22Rv1 (cell line): ENCODE results near the gene BROX.

Source experiments
- ZFX ChIP-seq: fragments of 450-650 bp; IDR thresholded peaks from 2 replicates; pipeline ENCODE4 v1.6.1; 2017; ENCODE audit warnings: antibody characterized with exemption, borderline replicate concordance
- TF ChIP-seq, protein P1 (sequence below): fragments of 450-650 bp; IDR thresholded peaks from 2 replicates; pipeline ENCODE4 v1.5.1; 2017; ENCODE audit warnings: mild to moderate bottlenecking

DNA sequence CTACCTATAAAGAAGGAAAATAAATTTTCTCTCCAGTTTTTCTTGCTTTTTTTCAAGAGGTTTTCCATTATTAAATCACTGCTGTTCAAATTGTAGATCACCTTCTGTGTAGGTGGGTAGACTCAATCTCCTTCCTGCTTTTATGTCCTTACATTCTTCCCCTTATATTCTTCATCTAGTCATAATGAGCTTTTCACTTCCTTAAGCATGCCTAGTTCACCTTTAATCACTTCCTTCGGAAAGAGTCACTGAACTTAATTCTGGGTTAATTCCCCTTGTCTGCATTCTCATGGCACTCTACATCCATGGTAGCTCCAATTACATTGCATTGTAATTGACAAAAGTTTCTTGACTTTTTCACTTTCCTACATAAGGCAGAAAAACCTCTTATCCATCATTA, 18.5 kb downstream of the BROX start:
- TF ChIP-seq, protein P1, sequence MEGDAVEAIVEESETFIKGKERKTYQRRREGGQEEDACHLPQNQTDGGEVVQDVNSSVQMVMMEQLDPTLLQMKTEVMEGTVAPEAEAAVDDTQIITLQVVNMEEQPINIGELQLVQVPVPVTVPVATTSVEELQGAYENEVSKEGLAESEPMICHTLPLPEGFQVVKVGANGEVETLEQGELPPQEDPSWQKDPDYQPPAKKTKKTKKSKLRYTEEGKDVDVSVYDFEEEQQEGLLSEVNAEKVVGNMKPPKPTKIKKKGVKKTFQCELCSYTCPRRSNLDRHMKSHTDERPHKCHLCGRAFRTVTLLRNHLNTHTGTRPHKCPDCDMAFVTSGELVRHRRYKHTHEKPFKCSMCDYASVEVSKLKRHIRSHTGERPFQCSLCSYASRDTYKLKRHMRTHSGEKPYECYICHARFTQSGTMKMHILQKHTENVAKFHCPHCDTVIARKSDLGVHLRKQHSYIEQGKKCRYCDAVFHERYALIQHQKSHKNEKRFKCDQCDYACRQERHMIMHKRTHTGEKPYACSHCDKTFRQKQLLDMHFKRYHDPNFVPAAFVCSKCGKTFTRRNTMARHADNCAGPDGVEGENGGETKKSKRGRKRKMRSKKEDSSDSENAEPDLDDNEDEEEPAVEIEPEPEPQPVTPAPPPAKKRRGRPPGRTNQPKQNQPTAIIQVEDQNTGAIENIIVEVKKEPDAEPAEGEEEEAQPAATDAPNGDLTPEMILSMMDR = no peak
- no peak for TF ChIP-seq ZFX
